ENCODE data around the gene SESN1.

DNA sequence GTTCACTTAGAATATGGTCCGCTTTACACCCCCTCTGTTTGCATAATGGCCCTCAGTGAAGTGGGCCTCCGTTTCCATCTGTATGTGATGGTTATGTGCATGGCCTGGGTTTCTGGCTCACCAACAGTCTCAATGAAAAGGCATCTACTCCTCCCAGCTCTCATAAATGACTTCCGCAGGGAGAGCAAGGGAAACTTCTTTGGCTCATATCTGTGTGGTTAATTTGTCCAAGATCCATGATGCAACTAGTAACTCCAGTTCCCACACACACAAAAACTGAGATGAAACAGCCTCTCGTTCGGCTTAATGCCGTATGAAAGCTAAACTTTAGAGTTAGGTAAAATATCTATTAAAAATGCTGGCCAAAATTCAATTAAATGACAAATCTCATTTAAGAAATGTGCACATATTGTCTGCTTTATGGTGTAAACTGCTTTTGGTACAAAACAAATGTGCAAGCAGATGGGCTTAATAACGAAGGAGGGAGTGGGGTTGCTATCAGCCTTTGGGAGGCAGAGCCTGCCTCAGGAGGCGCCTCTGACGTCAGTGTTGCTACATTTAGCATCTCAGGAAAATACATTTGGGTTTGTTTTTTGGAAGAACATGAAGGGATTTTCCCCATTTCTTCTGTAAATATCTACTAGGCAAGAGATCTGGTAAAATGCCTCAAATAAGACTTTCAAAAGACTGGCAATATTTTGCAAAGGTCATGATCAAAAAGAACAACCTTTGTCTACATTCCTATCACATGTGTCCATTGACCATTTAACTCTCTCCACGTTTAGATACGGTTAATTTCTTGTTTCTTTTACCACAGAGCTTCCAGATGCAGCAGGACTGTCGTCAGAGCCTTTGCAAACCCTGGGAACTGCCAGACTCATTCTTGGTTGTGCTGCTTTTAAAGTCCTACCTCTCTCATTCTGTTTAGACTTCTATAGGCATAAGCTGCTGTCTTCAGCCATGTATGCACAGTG, 149.7 kb downstream of the SESN1 start:
- TF ChIP-seq, protein P1, sequence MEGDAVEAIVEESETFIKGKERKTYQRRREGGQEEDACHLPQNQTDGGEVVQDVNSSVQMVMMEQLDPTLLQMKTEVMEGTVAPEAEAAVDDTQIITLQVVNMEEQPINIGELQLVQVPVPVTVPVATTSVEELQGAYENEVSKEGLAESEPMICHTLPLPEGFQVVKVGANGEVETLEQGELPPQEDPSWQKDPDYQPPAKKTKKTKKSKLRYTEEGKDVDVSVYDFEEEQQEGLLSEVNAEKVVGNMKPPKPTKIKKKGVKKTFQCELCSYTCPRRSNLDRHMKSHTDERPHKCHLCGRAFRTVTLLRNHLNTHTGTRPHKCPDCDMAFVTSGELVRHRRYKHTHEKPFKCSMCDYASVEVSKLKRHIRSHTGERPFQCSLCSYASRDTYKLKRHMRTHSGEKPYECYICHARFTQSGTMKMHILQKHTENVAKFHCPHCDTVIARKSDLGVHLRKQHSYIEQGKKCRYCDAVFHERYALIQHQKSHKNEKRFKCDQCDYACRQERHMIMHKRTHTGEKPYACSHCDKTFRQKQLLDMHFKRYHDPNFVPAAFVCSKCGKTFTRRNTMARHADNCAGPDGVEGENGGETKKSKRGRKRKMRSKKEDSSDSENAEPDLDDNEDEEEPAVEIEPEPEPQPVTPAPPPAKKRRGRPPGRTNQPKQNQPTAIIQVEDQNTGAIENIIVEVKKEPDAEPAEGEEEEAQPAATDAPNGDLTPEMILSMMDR (IDR thresholded peaks at IDR 0.05) = no peak
- TF ChIP-seq POLR2A (IDR thresholded peaks at IDR 0.05) (no peak), EP300 (IDR thresholded peaks at IDR 0.05) (peak; percentile 6 to 67)

Measured in tibial nerve (tissue), 4 donors.